Cardiac fibroblast (primary cell): Measurements from ENCODE around the gene AFAP1L1.

Experiments used
- DNase-seq, 2 donors: peaks; one replicate each; pipeline versions ENCODE4 v3.0.0 to v3.0.0-alpha.2; 2010; ENCODE audit warnings: low read depth in 2 of 2
- H3K4me3 ChIP-seq, 2 donors: replicated peaks in 1 of 2; 1 replicate in 1 of 2; 2 replicates in 1 of 2; pipeline ENCODE4 v1.5.1; 2011; ENCODE audit warnings: low read depth in 2 of 2, low read length in 2 of 2, mild to moderate bottlenecking in 2 of 2, moderate library complexity in 1 of 2
- CTCF ChIP-seq: IDR thresholded peaks from one replicate; pipeline ENCODE4 v1.5.1; 2011; ENCODE audit warnings: low read depth, mild to moderate bottlenecking, low read length, inconsistent platforms

Gene AFAP1L1

DNA sequence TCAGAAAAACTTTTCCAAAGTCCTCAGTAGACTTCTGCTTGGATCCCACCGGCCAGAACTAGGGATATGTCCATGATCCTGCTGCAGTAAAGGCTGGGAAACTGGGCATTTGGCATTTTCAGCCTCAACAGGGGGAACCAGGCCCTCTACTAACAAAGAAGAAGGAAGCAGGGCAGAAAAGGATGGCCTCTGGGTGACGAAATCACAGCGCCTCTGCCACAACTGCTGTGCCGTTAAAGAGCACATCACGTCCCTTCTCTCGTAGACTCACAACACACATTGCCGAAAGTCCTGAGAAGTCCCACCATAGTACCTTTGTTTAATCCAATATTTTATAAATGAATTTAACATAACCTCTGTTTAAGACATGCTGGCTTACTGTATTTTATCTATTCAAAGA lies 10.4 kb upstream of the AFAP1L1 start:
- TF ChIP-seq CTCF, result no peak
- DNase-seq, result no peak
- no peak overlapping the region for H3K4me3 ChIP-seq

DNA sequence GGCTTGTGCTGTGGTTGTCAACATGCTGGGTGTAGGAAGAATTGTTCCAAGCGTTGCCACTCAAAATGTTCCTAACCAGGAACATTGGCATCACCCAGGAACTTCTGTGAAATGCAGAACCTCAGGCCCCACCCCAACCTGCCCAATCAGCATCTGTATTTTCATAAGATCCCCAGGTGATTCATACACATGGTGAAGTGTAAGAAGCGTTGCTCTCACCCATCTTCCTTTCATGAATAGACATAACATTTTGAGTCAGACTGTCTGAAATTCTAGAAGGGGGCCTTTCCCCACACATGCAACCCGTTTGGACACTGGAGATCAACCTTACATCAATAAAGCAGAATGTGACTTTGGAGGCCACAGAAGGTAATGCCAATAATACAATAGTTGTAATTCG lies 9.3 kb upstream of the AFAP1L1 start:
- no peak overlapping the region for H3K4me3 ChIP-seq
- no peak for DNase-seq
- no peak for TF ChIP-seq CTCF

GRCh38 chr5:149264439-149265067 lies 7.1 kb upstream of the AFAP1L1 start:
- H3K4me3 ChIP-seq, result no peak overlapping the region
- peak; percentile 55 for TF ChIP-seq CTCF
- DNase-seq, result no peak

GRCh38 chr5:149265068-149265465 lies 6.6 kb upstream of the AFAP1L1 start:
- DNase-seq, result no peak
- TF ChIP-seq CTCF, result no peak
- no peak overlapping the region for H3K4me3 ChIP-seq

DNA sequence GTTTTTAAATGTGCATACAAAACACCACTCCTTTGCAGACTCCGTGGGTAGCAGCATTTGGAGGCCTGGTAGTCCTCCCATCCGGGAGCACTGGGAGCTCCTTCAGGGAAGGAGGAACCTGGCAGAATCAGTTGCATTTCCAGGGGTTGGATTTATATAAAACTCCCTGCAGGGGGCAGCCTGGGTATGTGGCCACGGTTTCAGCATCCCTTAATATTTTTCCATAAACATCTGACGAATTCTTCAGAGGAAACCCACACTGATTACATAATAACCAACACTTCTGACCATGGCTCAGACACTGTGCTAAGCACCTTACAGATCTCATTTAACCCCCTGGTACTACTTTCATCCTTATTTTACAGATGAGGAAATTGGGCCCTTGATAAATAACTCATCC lies 6.1 kb upstream of the AFAP1L1 start:
- DNase-seq, result peak; percentile 81
- TF ChIP-seq CTCF, result peak; percentile 56

GRCh38 chr5:149267241-149267973 lies 4.3 kb upstream of the AFAP1L1 start:
- no peak overlapping the region for H3K4me3 ChIP-seq
- no peak for TF ChIP-seq CTCF

More for the DNA sequence above, 6.1 kb upstream of the AFAP1L1 start:
- no peak overlapping the region for H3K4me3 ChIP-seq

More at GRCh38 chr5:149267241-149267973, 4.3 kb upstream of the AFAP1L1 start:
- no peak for DNase-seq
